ENCODE results near the gene BMPR1B.

DNA sequence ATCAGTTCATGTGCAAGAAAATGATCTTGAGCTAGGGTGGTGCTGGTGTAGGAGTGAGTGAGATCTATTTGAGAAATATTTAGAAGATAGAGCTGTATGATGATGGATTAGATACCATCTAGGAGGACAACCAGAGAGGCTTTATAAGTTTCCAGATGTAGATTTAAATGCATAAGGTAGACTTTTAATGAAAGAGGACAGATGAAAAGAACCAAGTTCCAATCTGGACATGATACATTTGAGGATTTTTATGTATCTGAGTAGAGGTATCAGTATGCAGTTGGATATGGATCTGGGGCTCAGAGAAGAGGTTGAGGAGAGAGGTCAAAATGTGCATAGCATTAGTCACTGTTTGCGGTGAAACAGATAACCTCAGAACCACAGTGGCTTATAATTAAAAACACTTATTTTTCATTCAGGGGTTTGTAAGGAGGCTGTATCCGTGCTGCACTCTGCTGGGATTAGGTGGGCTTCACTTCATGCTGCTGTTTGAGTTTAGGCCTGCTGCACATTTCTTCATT, 348.7 kb downstream of the BMPR1B start:
- TF ChIP-seq, protein P1, sequence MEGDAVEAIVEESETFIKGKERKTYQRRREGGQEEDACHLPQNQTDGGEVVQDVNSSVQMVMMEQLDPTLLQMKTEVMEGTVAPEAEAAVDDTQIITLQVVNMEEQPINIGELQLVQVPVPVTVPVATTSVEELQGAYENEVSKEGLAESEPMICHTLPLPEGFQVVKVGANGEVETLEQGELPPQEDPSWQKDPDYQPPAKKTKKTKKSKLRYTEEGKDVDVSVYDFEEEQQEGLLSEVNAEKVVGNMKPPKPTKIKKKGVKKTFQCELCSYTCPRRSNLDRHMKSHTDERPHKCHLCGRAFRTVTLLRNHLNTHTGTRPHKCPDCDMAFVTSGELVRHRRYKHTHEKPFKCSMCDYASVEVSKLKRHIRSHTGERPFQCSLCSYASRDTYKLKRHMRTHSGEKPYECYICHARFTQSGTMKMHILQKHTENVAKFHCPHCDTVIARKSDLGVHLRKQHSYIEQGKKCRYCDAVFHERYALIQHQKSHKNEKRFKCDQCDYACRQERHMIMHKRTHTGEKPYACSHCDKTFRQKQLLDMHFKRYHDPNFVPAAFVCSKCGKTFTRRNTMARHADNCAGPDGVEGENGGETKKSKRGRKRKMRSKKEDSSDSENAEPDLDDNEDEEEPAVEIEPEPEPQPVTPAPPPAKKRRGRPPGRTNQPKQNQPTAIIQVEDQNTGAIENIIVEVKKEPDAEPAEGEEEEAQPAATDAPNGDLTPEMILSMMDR (IDR thresholded peaks at IDR 0.05; ENCODE audit: poor library complexity), result no peak
- no peak for TF ChIP-seq EZH2phosphoT487 (IDR thresholded peaks at IDR 0.05; ENCODE audit: low read depth, severe bottlenecking, unreplicated experiment)
- no peak for TF ChIP-seq EZH2 (IDR thresholded peaks at IDR 0.05; ENCODE audit: borderline replicate concordance)

Measured in hepatocyte (in vitro differentiated cells).